Stimulated activated CD8-positive, alpha-beta memory T cell treated with anti-CD3 and anti-CD28 coated beads, Interleukin-12 subunit alpha, Interleukin-12 subunit beta, amount 100 ng/mL, for 4 hours (primary cell): Measurements from ENCODE around the gene CARHSP1.
"Not testable (repeated sequence)": the region's sequence is repeated elsewhere in the genome, so short reads cannot be mapped to it uniquely, and the experiment has no call there.

Source experiments
- DNase-seq: peaks from one replicate; pipeline ENCODE4 v3.0.0-alpha.2; 2020; ENCODE audit warnings: low read depth

The CARHSP1 gene

DNA sequence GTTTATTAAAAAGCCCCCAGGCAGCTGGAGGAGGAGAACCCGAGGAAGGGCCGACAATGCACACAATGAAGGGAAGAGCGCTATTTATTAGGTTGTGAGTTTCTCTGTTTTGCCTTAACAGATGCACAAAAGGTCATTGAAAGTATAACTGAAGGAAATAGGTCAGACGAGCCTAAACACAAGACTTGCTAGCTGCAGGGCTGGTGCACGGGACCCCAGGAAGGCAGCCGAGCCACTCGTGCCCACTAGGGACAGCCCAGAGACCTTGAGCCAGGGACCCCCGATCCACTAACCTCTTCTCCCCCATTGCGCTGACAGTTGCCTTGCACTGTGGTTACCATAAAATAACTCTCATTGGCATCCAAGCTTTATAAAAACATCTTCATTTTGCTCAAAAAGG is 24.6 kb upstream of the CARHSP1 start:
- no peak for DNase-seq

DNA sequence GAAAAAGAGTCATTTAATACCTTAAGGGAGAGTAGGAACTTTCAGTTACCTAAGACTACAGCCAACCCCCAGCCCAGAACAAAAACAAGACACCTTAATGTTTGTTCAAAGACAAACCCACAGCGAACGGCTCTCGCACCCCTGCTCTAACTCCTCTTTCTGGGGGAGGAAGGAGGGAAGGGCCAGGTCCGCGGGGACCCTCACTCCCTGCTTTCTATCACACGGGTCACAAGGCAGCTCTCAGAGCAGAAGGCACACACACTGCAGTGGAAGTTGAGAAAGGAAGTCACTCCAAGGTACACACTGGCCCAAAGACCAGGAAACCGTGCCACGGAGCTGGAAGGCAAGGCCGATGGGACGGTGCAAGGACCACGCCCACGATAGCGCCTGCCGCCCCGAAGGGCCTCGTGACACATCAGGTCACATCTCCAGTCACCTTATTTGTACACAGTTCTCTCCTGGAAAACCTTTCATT is 23.3 kb upstream of the CARHSP1 start:
- no peak for DNase-seq

DNA sequence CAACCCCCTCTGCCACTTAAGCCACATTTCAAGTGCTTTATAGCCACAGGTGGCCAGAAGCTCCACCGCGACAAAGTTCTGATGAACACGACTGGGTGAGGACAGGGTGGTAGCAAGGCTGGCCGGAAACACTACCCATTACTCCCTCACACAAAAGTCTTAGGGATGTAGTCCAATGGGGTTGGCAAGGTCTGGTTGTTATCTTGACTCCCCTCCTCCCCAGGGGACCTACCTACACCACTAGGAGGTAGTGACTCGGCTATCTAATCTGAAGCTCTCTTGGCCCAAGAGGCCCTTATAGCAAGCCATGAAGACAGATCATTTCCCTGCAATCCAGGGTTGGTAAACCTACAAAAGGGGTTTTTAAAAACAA is 21.7 kb upstream of the CARHSP1 start:
- no peak for DNase-seq

DNA sequence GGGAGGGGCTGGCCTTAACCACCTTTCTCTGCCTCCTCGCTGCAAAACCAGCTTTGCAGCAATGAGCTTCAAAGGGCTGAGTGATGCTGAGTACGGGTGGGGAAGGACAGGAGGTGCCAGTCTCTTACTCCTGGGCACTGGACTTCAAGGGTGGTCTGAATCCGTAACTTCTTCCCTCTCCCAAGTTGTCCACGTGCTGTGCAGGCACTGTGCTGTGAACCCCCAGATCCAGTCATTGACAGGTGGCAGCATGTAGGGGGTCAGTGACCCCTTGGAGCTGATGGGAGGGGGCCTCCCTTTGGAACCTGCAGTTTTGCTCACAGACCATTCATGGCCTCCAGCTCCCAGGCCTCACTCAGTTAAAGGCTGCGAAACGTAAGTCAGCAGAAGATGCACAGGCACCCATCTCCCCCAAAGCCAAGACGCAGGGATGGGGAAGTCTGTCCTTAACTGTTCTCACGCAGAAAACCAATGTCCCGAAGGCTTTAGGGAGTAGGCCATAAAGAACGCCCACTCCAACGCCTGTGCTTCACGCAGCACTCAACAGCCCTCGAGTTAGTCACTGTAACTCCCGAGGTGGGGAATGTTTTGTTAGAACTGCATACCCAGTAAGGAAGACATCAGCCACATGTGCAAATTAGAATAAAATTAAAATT is 21.2 kb upstream of the CARHSP1 start:
- DNase-seq, result no peak

DNA sequence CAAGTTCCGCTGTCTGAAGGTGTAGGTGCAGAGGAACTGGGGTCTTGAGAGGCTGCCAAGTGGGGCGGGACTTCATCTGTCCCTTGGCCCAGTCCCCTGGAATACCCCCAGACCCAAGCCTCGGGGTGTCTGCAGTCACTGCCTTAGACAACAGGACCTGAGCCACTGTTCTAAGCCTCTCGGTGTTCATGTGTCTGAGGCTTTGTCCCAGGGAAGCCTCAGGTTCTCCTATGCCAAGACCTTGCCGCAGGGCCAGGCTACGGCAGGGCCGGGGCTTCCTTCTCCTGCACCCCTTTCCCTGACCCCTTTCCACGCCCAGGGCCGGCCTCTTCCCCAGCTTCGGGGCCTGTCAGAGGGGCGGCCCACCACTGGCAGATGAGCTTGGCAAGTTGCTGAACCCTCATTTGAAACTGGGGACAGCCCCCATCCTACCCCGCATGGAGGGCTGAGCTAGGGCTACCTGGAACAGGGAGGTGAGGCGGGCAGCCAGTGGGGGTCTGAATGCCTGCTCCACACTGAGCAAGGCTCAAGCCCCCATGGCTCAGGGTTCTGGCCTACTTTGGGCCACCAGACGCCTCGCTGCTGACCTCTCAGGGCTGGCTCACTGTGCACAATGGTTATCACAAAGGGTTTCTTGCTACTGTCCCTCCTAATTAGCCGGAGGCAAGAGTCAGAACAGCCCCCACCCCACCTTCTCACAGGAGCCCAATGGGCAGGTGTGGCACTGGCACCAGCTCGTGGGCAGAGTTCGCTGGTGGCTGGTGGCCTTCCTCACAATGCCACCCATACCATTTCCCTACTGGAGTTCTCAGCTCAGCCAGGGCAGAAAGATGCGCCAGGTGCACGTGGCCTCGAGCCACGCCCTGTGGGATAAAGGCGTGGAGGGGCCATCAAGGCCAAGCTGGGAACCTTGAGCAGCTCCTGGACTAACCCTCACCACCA is 20.4 kb upstream of the CARHSP1 start:
- DNase-seq, result no peak

DNA sequence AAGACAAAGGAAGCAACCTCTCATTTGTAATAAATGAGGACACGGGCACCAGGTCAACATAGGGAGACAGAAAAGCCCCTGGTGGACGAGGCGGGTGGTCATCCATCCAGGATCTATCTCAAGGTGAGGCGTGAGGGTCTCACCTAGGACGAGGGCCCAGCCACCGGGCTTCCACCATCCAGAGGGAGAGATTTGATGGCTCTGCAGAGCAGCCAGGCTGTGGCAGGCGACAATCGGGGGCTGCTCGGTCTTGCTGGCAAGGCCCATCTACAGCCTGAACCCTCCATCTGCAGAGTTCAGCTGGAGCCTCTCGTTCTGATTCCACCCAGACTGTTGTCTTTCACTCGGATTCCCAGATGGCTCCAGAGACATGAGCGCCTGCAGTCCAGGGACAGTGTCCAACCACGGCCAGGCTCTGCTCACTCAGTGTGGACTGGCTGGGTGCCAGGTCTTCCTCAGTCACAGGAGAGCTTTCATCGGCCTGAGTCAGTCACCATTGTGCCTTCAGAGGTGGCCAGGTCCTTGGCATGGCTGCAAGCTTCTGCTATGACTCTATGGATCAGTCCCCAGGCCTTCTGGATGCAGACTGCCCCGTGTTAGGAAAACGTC is 19.2 kb upstream of the CARHSP1 start:
- DNase-seq, result no peak

DNA sequence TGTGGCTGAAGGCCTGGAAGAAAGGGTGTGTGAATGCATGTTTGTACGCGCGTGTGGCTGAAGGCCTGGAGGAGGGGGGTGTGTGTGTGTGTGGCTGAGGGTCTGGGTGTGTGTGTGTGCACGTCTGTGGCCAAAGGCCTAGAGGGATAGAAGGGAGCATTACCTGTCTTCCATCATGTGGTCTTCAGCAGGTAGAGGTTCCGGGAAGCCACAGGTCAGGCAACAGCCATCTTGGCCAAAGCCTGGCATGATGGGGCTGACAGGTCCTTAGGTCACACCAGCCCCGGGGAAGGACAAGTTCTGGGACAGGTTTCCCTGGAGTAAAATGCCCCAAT is 18.6 kb upstream of the CARHSP1 start:
- DNase-seq, result no peak

DNA sequence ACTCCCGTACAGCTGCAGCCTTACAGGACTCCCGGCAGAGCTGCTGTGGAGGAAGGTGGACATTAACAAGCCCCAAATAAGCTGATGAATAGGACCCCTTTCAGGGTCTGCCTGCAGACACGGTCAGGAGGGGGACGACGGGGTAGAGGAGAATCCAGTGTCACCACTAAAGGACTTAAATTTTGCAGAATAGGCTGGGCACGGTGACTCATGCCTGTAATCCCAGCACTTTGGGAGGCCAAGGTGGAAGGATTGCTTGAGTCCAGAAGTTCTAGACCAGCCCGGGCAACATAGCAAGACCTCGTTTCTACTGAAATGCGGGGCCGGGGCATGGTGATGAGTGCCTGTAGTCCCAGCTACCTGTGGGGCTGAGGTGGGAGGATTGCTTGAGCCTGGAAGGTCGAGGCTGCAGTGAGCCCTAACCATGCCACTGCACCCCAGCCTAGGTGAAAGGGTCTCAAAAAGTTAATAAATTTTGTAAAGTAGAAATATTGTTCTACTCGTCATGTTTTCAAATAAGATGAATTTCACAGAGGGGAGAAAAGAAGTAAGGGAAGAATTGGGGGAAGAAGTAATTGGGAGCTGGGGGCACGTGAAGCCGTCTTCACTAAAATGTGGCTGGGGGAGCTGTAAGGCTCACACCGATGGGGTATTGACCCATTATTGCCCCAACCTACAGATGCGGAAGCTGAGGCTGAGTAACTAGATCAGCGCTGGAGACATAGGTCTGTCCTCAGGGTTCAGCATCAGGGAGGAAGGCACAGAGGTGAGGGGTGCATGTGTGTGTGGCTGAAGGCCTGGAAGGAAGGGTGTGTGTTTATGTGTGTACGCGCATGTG is 18.0 kb upstream of the CARHSP1 start:
- no peak for DNase-seq

DNA sequence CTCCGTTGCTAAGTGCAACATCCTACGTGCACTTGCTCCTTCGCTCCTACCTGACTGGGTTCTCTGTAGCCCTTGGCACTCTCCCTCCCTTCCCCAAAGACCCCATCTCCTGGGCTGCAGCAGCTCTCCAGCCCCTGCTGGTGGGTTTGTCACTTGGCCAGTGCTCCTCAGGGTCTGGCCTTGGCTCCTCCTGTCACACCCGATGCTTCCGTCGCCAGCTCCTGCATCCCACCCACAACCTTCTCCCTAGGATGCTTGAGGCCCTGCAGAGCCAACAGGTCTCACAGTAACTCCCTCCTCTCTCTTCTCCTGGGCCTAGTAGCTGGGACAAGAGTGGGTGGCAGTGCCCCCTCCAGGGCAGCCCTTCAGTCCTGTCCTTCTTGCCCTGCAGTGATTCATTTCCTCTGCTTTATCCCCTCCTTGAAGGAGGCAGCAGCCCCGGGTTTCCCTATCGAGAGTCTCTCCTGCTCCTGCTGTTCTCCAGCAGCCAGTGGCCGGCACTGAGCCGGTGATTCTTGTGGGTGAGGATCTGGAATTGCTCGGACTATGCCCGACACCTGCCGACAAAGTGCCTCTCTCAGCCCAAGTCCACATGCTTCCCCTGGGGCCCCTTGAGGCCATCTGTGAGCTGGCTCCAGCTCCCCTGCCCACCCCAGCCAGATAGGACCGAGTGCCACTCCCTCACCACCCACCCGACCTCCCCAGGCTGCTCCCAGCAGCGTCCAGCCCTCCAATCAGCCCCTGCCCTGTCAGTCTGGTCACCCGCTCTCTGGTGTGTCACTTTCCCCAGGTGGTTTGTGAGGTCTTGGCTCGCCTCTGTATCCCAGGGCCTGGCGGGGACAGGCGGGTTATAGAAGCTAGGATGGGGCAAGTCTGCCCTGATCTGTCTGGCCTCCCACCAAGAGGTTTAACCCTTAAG is 17.1 kb upstream of the CARHSP1 start:
- no peak for DNase-seq

DNA sequence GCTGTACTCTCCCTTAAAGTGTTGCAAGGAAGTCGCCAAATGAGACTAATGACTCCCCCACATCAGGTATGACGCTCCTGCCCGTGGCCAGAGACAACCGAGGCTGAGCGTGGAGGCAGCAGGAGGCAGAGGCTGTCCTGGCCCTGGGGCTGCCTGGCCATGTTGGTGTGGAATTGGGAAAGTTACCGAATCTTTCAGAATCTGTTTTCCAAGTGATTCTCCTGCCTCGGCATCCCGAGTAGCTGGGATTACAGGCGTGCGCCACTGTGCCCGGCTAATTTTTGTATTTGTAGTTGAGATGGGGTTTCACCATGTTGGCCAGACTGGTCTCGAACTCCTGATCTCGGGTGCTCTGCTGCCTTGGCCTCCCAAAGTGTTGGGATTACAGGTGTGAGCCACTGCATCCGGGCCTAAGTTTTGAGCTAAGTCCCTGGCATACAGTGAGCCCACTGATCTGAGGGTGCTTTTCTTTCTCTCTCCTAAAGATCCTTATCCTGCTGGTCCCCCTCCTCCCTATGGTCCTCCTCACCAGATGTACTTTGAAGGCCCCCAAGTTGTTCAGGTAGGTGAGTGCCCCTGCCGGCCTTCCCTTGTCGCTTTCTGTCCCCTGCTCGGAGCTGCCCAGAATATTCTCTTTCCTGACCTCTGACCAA is 14.0 kb upstream of the CARHSP1 start:
- DNase-seq, result no peak

DNA sequence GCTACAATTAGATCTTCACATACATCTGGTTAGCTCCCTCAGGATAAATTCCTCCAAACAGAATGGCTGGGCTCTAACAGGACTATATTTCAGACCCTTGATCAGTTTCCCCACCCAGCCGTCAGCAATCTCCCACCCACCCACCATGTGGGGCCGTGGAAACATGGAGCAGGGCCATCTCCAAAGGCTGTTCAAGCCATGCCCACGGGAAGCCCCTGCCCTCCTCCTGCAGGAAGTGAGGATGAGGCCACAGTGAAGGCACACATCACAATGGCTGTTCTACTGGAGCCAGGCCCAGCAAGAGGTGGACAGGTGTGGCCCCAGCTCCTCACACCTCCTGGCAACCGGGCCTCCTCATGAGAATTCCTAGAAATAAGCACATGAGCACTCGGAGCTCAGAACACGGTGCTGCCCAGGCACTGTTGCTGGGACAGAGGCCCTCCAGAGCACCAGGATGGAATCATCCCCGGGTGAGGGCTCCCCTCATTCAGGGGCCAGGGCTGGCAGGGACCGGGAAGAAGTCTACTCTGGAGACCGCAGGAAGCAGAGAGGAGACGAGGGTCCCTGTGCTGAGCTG is 13.3 kb upstream of the CARHSP1 start, which contains the start of gene LITAFD:
LITAFD (plus strand) TSS at position 311 of the 577 bp plus-strand sequence. CDS start 2,005 bp downstream, outside the sequence.
- DNase-seq, result no peak

DNA sequence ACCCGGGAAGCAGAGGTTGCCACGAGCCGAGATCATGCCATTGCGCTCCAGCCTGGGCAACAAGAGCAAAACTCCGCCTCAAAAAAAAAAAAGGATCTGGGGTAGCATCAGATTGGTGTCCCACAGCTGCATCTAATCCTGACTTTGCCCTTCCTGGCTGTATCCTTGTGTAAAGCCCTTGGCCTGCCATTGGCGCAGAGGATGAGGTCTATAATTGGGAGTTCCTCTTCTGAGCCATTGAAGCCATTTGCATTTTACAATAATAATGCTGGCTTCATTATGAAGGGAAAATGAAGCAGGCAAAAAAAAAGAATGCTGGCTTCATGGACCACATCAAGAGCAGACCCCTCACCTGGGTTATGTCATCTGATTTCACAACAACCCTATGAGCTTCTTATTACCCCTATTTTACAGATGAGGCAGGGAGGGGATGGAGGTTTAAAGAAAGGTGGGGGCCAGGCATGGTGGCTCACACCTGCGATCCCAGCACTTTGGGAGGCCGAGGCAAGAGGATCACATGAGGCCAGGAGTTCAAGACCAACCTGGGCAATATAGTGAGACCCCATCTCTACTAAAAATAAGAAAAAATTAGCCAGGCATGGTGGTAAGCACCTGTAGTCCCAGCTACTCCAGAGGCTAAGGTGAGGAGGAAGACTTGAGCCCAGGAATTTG is 12.2 kb upstream of the CARHSP1 start:
- DNase-seq, result no peak

DNA sequence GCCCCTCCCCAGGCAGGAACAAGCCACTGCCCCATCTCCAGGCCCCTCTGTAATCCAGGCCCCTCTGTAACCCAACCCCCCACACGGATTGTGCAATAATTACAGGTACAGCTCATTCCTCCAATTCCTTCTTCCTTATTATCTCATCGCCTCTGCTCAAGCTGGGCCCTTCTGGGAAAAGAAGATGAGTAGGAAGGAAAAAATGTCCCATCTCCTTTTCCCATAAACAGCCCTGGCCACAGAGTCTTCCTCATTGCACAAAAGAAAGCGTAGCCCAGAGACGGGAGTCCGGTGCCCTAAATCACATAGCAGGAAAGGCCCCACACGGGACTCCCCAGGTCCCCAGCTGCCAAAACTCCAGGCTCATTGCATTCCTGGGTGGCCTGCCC is 9.7 kb upstream of the CARHSP1 start:
- no peak for DNase-seq

DNA sequence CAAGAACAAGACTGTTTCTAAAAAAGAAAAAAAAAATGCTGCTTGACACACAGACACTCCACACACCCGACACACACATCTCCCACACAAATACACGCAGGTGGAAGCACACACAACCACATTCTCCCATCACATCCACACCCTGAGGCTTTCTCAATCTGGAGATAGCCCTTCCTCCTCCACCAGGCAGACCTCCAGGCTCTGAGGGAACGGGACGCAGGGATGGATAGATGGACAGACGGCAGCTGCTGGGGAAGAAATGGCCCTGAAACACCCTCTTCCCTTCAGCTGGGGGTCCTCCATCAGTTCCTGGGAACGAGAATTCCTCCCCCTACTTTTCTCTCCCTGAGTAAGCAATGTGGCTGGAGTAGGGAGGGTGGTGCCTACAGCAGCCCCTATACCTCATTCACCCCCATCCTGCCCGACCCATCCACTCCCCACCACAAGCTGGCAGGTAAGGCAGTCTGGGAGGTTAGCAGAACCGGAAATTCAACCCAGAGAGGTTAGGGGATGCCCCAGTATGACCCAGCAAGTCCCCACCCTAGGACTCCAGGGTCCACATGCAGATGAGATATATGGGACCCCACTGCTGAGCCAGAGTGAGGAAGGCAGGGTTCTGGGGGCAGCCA is 9.2 kb upstream of the CARHSP1 start:
- DNase-seq, result no peak

DNA sequence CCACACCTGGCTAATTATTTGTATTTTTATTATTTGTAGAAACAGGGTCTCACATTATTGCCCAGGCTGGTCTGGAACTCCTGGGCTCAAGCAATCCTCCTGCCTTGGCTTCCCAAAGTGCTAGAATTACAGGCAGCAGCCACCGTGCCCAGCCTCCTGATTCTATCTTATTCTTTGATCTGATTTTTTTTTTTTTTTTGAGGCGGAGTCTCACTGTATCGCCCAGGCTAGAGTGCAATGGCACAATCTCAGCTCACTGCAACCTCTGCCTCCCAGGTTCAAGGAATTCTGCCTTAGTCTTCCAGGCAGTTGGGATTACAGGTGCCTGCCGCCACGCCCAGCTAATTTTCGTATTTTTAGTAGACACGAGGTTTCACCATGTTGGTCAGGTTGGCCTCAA is 6.5 kb upstream of the CARHSP1 start:
- not testable (repeated sequence) for DNase-seq

DNA sequence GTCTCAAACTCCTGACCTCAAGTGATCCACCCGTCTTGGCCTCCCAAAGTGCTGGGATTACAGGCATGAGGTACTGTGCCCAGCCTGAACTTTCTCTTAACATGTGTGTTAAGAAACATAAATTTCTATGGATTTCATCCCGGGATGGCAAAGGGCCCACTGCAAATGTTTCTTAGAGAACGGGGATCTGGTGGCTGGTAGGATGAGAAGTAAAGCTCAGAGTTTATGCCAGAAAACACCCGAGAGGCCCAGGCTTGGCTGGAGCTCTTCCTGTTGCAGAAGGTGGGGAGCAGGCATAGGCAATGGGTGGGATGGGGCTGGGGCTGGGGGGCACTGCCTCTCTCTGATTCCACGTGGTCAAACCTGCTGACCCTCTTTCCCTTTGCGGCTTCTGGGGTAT is 5.6 kb upstream of the CARHSP1 start:
- no peak for DNase-seq

DNA sequence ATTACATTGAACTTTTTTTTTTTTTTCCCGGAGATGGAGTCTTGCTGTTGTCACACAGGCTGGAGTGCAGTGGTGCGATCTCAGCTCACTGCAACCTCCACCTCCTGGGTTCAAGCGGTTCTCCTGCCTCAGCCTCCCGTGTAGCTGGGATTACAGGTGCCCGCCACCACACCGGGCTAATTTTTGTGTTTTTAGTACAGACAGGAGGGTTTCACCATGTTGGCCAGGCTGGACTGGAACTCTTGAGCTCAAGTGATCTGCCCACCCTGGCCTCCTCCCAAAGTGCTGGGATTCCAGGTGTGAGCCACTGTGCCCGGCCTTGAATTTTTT is 5.0 kb upstream of the CARHSP1 start:
- DNase-seq, result not testable (repeated sequence)

DNA sequence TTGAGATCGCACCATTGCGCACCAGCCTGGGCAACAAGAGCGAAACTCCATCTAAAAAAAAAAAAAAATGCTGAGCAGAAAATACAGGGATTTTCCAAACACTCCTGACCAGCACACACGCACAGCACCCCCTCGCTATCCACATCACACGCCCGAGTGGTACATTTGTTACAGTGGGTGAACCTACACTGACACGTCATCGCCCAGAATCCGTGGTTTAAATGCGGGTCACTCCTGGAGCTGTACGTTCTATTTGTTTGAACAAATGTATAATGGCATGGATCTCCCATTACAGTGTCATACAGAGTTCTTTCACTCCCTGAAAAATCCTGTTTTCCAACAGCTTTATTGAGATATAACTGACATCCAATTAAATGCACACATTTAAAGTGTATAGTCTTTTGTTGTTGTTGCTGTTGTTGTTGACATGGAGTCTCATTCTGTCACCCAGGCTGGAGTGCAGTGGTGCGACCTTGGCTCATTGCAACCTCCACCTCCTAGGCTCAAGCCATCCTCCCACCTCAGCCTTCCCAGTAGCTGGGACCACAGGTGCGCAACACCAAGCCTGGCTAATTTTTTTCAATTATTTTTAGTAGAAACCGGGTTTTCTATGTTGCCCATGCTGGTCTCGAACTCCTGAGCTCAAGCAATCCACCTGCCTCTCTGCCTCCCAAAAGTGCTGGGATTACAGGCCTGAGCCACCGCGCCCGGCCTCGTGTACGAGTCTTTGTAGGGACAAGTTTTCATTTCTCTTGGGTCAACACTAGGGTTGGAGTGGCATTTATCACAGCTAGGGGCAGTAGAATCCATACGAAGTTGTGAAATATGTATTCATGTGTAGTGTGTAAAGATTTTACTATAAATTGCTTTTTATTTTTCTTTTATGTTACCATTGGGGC is 4.4 kb upstream of the CARHSP1 start:
- DNase-seq, result no peak
